ENCODE data around the gene UBXN1. TPM values are rescaled to one million over a fixed set of nuclear protein-coding genes. Genes with fewer than 3 reads are reported as not detected.
"Not testable (repeated sequence)": the region's sequence is repeated elsewhere in the genome, so short reads cannot be mapped to it uniquely, and the experiment has no call there.

UBXN1 gene
- total RNA-seq, 1 donor from 2014 or later = 88.9 TPM

DNA sequence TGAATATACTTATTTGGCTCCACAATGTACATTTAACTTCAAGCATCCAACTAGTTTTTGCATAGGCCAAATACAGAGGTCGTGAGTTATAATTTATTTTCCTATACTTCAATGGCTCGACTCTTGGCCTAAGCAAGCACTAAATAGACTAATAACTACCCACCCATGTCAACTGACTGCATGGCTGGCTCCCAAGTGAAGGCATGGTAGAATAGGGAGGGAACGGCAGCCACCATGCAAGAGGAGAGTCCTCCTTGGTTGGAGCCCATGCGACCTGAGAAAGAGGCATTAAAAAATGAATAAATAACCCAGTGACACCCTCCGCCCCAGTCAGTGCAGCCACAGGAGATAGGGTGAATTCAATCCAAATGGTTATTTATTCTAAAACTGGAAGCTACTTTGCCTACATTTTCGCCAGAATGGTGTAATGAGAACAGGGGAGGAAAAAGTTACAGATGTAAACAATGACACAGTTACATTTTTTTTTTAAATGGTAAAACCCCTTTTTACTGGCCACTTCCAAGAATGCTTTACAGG lies 33.5 kb upstream of the UBXN1 start:
- intact Hi-C loops (cut with DNase I) = no loop called here
- no peak for DNase-seq (ENCODE audit: missing footprints)
- ATAC-seq = no peak

DNA sequence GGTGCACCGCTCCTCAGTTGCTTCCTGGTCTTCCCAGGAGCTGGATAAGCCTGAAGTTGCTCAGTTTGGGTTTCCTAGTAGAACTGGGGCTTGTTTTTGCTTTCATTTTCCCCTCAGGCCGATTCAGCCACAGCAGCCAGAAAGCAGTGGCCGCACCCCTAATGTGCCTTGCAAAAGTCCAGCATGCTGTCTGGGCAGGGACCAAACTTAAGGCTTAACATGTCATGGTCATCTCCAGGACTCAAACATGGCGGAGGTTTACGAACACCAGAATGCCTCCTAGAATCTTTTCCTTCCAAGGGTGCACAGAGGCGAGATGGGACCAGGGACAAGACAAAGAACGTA lies 31.1 kb upstream of the UBXN1 start:
- DNase-seq (ENCODE audit: missing footprints) (no peak), ATAC-seq (no peak)
- intact Hi-C loops (cut with DNase I) = no loop called here

DNA sequence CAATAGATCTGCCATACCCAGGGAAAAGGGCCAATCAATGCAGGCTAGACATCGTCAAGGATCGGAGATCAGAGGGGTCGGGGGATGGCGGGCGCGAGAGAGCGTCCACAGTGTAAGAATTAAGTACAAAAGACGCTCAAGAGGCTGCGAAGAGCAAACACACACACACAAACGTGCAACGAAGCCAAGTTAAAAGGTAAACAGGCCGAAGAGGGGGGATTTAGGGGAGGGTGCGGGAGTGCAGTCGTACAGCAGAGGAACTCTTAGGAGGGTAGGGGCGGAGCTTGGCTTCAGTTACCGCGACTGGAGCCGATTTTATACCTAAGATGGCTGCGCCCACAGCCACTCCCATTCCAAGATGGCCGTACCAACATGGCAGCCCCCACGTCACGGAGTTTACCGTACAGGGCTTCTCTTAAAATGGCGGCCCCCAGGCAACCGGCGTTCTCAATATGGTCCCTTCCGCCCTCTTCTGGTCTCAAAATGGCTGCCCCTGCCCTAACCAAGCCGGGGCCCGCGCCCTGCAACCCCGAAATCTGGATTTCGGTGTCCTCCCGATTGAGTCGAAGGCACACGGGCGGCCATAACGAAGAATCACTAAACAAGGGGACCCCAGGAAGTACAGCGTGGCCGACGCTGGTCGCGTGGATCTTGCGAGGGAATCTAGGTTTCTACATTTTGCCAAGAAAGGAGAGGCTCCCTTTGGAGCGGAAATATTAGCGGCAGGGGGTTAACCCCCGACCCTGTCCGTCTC lies 30.6 kb upstream of the UBXN1 start:
- intact Hi-C loops (cut with DNase I) = loop anchor here (2.0 to 10.0 kb wide), 5 partner anchors 17 to 131 kb away; partner anchors contain the start of genes C11orf98, CSKMT, HNRNPUL2 and TMEM179B
- DNase-seq (ENCODE audit: missing footprints) (peak; percentile 99), ATAC-seq (peak; percentile 88)

DNA sequence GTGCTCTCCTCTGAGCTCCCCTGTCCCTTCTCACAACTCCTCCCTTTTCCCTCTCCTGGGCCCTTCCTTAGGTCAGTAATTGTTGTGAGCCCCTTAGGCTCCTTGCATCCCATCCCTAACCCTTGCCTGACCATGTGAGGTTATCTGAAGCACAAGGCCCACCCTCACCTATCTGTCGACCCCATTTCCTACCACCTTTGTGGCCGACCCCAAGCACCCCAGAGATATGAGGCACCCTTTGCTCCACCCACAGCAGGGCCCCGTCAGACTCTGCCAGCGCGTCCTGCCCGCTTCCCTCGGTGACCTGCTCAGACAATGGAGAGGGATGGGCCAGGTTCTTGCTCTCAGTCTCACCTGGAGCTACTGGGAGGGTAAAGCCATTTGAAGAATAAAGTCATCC lies 29.9 kb upstream of the UBXN1 start:
- intact Hi-C loops (cut with DNase I) = loop anchor here (2.0 to 10.0 kb wide), 5 partner anchors 18 to 132 kb away; partner anchors contain the start of genes C11orf98, CSKMT, HNRNPUL2 and TMEM179B
- DNase-seq (ENCODE audit: missing footprints) (no peak), ATAC-seq (no peak)

DNA sequence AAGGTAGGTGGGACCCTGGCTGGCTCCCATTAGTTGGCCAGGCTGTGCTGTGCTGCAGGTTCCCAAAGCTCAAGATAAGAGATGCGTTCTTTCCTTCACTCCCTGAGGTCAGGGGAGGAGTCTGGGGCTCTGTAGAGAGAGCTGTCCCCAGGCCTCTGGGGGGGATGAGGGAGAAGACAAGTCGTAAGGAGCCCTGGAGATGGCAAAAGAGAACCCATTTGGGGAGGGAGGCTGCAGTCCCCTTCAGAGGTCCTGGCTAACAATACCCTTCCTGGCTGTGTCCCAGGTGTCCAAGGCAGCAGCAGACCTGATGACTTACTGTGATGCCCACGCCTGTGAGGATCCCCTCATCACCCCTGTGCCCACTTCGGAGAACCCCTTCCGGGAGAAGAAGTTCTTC lies 29.5 kb upstream of the UBXN1 start:
- DNase-seq (ENCODE audit: missing footprints) (no peak), ATAC-seq (no peak)
- intact Hi-C loops (cut with DNase I) = loop anchor here (2.0 to 10.0 kb wide), 5 partner anchors 18 to 132 kb away; partner anchors contain the start of genes C11orf98, CSKMT, HNRNPUL2 and TMEM179B

DNA sequence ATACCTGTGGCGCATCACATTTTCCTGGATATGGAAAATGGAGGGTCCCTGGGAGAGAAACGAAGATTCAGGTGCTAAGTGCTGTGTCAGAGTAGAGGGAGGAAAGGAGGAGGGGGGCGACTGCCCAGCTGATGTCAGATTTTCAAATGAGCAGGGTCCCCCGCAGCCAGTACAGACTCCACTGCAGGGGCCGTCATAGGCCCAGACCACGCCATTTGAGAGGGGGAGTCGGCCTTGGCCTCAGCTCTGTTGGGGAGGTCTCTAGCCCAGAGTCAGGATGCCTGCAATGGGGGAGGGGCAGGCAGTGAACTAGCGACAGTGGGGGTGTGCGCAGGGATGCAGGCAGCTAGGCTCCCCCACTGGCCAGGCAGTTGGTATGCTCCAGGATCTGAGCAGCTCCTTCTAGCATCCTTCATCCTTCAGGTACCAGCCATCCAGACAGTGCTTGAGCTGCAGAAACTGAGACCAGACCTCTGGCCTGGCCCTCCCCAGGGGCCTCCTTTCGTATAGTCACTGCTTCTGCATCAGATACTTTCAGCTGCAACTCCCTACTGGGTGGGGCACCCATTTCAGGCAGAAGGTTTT lies 28.5 kb upstream of the UBXN1 start, which contains the start of the genes BSCL2 and GNG3:
Gene BSCL2, minus strand, starts transcription at position 148 of the 585 bp plus-strand sequence. CDS start 229 bp downstream, outside the sequence.
Gene GNG3, plus strand, starts transcription at position 400 of the 585 bp plus-strand sequence. CDS start 620 bp downstream, outside the sequence.
- intact Hi-C loops (cut with DNase I) = loop anchor here (5.0 to 10.0 kb wide), 2 partner anchors 40 to 113 kb away; partner anchors contain the start of genes C11orf98, CSKMT and TUT1
- no peak for DNase-seq (ENCODE audit: missing footprints)
- ATAC-seq = no peak

DNA sequence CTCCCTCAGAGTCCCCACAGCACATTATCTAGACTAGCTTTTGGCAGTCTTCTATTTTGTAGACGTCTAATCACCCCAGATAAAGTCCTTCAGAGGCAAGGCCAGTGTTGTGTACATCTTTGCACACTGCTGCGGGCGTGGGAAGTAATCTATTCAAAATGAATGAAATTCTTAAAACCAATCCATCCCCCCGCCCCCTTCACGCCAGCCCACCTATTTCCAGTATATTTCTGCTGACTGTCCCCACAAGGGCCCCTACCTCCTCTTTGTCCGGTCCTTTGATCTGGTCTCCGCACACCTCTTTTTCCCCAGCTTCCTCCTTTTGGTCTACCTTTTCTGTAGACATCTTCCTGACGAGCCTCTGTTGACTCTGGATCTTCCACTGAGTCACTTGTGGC lies 28.0 kb upstream of the UBXN1 start:
- ATAC-seq (no peak), DNase-seq (ENCODE audit: missing footprints) (no peak)
- intact Hi-C loops (cut with DNase I) = loop anchor here (5.0 to 10.0 kb wide), 2 partner anchors 40 to 112 kb away; partner anchors contain the start of genes C11orf98, CSKMT and TUT1

DNA sequence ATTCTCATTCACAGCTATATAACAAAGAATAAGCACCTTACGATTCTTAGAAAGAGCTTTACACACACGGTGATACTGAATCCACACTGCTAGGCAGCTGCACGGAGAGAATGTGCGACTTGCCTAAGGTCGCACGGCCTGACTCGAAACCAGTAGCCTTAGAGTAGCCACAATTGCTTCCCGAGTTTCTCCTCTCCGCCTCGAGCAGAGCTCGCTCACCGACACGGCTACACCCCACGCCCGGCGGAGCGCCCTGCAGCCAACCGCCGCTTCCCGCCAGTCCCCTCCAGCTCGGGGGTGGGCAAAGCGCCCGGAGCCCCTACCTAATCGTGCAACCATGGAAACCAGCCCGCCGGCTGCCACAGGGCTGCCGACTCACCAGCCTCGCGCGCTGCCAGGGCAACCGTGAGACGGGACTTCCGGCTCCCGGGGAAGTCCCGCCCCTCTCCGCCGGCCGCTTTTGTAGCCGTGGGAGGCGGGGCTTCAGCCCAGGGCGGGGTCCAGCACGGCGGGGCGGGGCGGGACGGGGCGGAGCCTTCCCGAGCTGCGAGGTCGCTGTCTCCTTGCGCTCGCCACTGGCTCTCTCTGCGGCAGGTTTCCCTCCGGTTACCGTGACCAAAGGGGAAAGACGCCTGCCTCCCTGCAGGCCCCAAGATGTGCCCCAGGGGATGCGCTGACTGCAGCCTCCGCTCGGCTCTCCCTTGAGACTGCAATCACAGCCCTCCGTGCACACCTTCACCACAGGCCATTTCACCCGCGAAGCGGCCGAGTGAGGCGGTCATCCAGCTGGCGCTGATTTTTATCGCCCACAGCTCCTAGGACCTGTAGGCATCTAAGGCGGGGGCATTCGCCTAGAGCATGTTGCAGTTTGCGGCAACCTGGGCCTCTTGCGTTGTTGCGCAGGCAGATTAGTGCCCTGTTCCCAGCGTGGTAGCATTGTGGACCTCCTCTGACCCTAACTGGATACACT lies 27.3 kb upstream of the UBXN1 start:
- DNase-seq (ENCODE audit: missing footprints) (peak; percentile 98), ATAC-seq (peak; percentile 88)
- intact Hi-C loops (cut with DNase I) = loop anchor here (5.0 to 10.0 kb wide), 2 partner anchors 39 to 111 kb away; partner anchors contain the start of genes C11orf98, CSKMT and TUT1

DNA sequence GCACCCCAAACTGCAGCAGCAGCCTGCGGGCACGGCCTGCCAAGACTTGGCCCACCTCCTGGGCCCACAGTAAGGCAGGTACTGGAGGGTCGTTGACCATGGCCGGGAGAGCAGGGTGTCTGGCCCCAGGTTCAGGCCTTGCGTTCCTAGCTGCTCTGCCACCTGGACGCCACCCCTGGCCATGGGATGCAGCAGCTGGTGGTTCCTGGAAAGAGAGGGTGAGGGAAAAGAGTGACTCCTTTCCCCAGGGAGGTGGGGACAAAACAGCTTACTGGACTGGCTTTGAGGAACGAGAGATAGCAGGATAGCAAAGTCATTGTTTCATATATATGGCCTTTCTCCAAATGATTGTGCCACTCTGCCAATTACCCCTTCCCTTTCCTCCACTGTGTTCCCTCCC lies 26.5 kb upstream of the UBXN1 start:
- DNase-seq (ENCODE audit: missing footprints) (no peak), ATAC-seq (no peak)
- intact Hi-C loops (cut with DNase I) = loop anchor here (5.0 to 10.0 kb wide), 2 partner anchors 38 to 111 kb away; partner anchors contain the start of genes C11orf98, CSKMT and TUT1

DNA sequence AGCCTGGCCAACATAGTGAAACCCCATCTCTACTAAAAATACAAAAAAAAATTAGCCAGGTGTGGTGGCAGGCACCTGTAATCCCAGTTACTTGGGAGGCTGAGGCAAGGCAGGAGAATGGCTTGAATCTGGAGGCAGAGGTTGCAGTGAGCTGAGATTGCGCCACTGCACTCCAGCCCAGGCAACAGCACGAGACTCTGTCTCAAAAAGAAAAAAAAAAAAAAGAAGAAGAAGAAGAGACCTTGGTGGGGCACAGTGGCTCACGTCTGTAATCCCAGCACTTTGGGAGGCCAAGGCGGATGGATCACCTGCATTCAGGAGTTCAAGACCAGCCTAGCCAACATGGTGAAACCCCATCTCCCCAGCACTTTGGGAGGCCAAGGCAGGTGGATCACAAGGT lies 25.0 kb upstream of the UBXN1 start:
- intact Hi-C loops (cut with DNase I) = loop anchor here (10.0 kb wide), 1 partner anchor 109 kb away; the partner anchor contains the start of gene TUT1
- not testable (repeated sequence) for ATAC-seq; DNase-seq (ENCODE audit: missing footprints)

DNA sequence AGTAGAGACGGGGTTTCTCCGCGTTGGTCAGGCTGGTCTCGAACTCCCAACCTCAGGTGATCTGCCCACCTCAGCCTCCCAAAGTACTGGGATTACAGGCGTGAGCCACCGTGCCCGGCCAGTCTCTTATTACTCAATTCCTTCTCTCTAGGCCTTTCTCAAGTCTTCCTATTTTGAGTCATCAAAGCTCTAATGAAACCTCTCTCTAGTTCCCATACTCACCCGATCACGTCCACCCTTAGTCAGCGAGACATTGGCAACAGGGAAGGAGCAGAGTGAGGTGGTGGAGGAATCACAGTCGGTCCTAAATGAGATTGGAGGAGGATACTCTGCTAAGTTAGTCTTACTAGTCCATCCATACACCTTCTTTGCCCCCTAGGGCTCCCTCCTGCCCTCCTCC lies 23.4 kb upstream of the UBXN1 start:
- ATAC-seq = no peak
- intact Hi-C loops (cut with DNase I) = loop anchor here (10.0 kb wide), 1 partner anchor 107 kb away; the partner anchor contains the start of gene TUT1
- no peak for DNase-seq (ENCODE audit: missing footprints)

DNA sequence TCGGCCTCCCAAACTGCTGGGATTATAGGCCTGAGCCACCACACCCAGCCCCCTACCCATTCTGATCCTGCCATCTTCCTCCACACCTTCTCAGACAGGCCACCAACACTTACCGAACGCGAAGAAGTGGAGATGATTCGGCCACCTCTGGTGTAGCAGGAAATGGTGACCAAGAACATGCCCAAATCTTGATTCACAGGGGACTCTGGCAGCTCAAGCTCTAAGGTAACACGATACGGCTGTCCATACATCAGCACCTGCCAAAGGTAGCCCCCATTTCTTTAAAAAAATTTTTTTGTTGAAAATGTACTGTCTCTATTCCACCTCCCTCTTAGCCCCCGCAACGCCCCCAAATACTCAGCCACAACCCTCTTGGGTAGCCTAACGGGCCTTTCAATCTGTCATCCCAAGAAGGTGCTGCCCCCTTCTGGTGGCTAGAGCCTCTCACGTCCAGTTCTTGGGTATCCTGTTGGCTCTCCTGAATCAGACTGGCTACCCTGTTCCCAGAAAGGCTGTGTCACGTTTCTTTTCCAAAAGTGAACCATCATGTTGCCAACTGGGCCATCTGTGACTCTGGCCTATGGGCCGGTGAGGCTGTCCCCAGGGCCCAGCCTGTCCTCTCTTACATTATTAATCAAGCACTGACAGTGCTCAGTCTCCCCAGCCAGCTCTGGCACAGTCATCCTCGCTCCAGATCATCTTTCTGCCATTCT lies 15.7 kb upstream of the UBXN1 start:
- intact Hi-C loops (cut with DNase I) = loop anchor here (1.0 to 5.0 kb wide), 2 partner anchors 13 to 297 kb away; no protein-coding TSS in a partner anchor
- DNase-seq (ENCODE audit: missing footprints) = peak; percentile 86
- ATAC-seq = peak; percentile 78

DNA sequence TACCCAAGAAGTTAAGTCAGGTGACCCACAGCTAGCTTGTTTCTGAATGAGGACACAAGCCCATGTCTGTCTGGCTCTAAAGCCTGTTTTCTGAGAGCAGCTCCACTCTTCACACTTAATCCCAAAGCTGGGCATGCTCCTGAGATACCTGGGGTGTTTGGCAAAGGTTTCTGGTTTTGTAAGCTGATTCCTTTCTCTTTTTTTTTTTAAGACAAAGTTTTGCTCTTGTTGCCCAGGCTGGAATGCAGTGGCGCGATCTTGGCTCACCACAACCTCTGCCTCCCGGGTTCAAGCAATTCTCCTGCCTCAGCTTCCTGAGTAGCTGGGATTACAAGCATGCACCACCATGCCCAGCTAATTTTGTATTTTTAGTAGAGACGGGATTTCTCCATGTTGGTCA lies 14.8 kb upstream of the UBXN1 start:
- not testable (repeated sequence) for ATAC-seq; DNase-seq (ENCODE audit: missing footprints)
- intact Hi-C loops (cut with DNase I) = loop anchor here (1.0 to 5.0 kb wide), 2 partner anchors 12 to 296 kb away; no protein-coding TSS in a partner anchor

DNA sequence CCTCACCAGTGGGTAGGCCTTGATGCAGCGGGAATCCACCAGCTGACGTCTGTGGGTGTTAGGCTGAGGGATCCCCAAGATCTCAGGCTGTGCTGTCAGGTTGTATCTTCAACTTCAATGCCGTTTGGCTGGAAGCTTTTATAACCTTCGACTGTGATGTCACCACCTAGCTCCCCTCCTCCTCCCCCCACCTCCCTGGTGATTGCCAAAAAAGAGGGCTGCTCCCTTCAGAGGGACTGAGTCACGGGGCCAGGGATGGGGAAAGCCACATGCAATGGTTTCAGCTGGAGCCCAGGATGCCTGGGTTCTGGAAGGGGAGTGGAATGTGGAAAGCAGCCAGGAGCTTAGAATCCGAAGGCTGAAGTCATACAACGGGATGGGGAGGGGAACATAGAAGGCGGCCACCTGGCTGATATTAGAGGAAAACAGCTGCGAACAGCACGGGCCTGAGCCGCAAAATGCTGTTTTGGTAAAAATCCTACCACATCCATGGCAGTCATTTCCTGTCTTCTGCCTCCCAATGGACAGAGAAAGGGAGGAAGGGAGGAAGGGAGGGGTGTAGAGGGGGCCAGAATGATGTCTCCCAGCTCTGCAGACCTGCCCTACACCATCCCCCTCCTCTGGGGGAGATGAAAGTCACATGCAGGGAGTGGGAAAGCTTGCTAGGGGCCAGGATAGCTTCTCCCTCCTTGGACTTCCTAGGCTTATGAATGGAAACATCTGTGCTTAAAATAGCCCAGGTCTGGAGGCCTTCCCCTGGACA lies 10.7 kb upstream of the UBXN1 start, which contains the start of gene LRRN4CL:
Gene LRRN4CL, minus strand, starts transcription at position 110 of the 763 bp plus-strand sequence. CDS start 1,022 bp downstream, outside the sequence.
- DNase-seq (ENCODE audit: missing footprints) = peak; percentile 85
- peak; percentile 93 for ATAC-seq
- intact Hi-C loops (cut with DNase I) = loop anchor here (5.0 kb wide), 1 partner anchor 292 kb away; no protein-coding TSS in a partner anchor

DNA sequence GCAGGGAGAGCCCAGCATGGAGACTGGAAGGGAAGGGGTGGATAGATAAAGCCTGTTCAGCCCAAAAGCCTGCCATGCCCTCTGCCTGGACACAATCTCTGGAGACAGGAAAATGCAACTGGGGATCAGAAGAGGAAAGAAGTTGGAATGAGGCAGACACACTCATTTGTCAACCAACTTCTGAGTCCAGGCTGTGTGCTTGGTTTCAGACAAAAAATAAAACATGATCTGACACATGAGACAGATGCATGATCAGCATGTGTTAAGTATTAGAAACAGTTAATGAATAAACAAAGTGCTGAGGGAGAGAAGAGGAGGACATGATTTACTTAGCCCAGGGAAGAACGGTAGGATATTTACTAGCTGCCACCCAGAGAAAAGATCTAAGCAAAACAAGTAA lies 9.6 kb upstream of the UBXN1 start:
- intact Hi-C loops (cut with DNase I) = no loop called here
- ATAC-seq (no peak), DNase-seq (ENCODE audit: missing footprints) (no peak)
